Measurements from ENCODE around the gene FLG.

FLG gene

GRCh38 chr1:152325111-152325510 is at the start of gene FLG:
Gene FLG, minus strand, starts transcription at chr1:152325239. Its CDS starts 9,783 bp downstream, at chr1:152315456.
- Histone ChIP-seq H3K27ac (ENCODE audit: low read depth, low read length) (no peak within 1 kb of the TSS), H3K27me3 (ENCODE audit: control insufficient read depth, insufficient read depth, low read length) (no peaks in the 10 kb centered on the region), H3K4me3 (ENCODE audit: low read length) (no peak within 1 kb of the TSS)

GRCh38 chr1:152374451-152374850 is 49.4 kb upstream of the FLG start:
- H3K4me1 ChIP-seq (ENCODE audit: control insufficient read depth, insufficient read depth, low read length), result no peaks in the 10 kb centered on the region
- no peak overlapping the region for H3K4me3 ChIP-seq (ENCODE audit: low read length)
- H3K27me3 ChIP-seq (ENCODE audit: control insufficient read depth, insufficient read depth, low read length), result no peaks in the 10 kb centered on the region
- no peak overlapping the region for H3K27ac ChIP-seq (ENCODE audit: low read depth, low read length)
- no peak overlapping the region for H3K9ac ChIP-seq (ENCODE audit: low read length)
- no peaks in the 10 kb centered on the region for H3K36me3 ChIP-seq (ENCODE audit: control insufficient read depth, insufficient read depth, low read length)

More at GRCh38 chr1:152325111-152325510, at the start of gene FLG:
- no peak within 1 kb of the TSS for H3K9ac ChIP-seq (ENCODE audit: low read length)
- H3K4me1 ChIP-seq (ENCODE audit: control insufficient read depth, insufficient read depth, low read length), result no peaks in the 10 kb centered on the region
- no peaks in the 10 kb centered on the region for H3K36me3 ChIP-seq (ENCODE audit: control insufficient read depth, insufficient read depth, low read length)

GRCh38 chr1:152372672-152373071 is 47.6 kb upstream of the FLG start:
- Histone ChIP-seq H3K36me3 (ENCODE audit: control insufficient read depth, insufficient read depth, low read length) (no peaks in the 10 kb centered on the region), H3K27ac (ENCODE audit: low read depth, low read length) (no peak overlapping the region), H3K4me1 (ENCODE audit: control insufficient read depth, insufficient read depth, low read length) (no peaks in the 10 kb centered on the region), H3K27me3 (ENCODE audit: control insufficient read depth, insufficient read depth, low read length) (no peaks in the 10 kb centered on the region), H3K9ac (ENCODE audit: low read length) (no peak overlapping the region), H3K4me3 (ENCODE audit: low read length) (no peak overlapping the region)

GRCh38 chr1:152367436-152367835 is 42.4 kb upstream of the FLG start:
- Histone ChIP-seq H3K4me1 (ENCODE audit: control insufficient read depth, insufficient read depth, low read length) (no peaks in the 10 kb centered on the region), H3K36me3 (ENCODE audit: control insufficient read depth, insufficient read depth, low read length) (no peaks in the 10 kb centered on the region), H3K27me3 (ENCODE audit: control insufficient read depth, insufficient read depth, low read length) (no peaks in the 10 kb centered on the region), H3K9ac (ENCODE audit: low read length) (no peak overlapping the region), H3K4me3 (ENCODE audit: low read length) (no peak overlapping the region), H3K27ac (ENCODE audit: low read depth, low read length) (no peak overlapping the region)

GRCh38 chr1:152359906-152360305 is 34.9 kb upstream of the FLG start, which contains the start of gene FLG2:
Gene FLG2, minus strand, starts transcription at chr1:152360006. Its CDS starts 1,122 bp downstream, at chr1:152358884.
- no peak within 1 kb of the TSS for H3K27ac ChIP-seq (ENCODE audit: low read depth, low read length)
- H3K9ac ChIP-seq (ENCODE audit: low read length), result no peak within 1 kb of the TSS
- H3K4me1 ChIP-seq (ENCODE audit: control insufficient read depth, insufficient read depth, low read length), result no peaks in the 10 kb centered on the region
- no peak within 1 kb of the TSS for H3K4me3 ChIP-seq (ENCODE audit: low read length)
- H3K36me3 ChIP-seq (ENCODE audit: control insufficient read depth, insufficient read depth, low read length), result no peaks in the 10 kb centered on the region
- no peaks in the 10 kb centered on the region for H3K27me3 ChIP-seq (ENCODE audit: control insufficient read depth, insufficient read depth, low read length)

- Histone ChIP-seq H3K4me3 (ENCODE audit: low read length) (no peak overlapping the region), H3K27ac (ENCODE audit: low read depth, low read length) (no peak overlapping the region), H3K36me3 (ENCODE audit: control insufficient read depth, insufficient read depth, low read length) (no peaks in the 10 kb centered on the region), H3K27me3 (ENCODE audit: control insufficient read depth, insufficient read depth, low read length) (no peaks in the 10 kb centered on the region), H3K4me1 (ENCODE audit: control insufficient read depth, insufficient read depth, low read length) (no peaks in the 10 kb centered on the region), H3K9ac (ENCODE audit: low read length) (no peak overlapping the region)
Observed at GRCh38 chr1:152356736-152357135, 31.7 kb upstream of the FLG start.

GRCh38 chr1:152349611-152350010 is 24.6 kb upstream of the FLG start:
- Histone ChIP-seq H3K9ac (ENCODE audit: low read length) (no peak overlapping the region), H3K27ac (ENCODE audit: low read depth, low read length) (no peak overlapping the region), H3K27me3 (ENCODE audit: control insufficient read depth, insufficient read depth, low read length) (no peaks in the 10 kb centered on the region), H3K4me1 (ENCODE audit: control insufficient read depth, insufficient read depth, low read length) (no peaks in the 10 kb centered on the region), H3K4me3 (ENCODE audit: low read length) (no peak overlapping the region), H3K36me3 (ENCODE audit: control insufficient read depth, insufficient read depth, low read length) (no peaks in the 10 kb centered on the region)

GRCh38 chr1:152348447-152348846 is 23.4 kb upstream of the FLG start:
- no peaks in the 10 kb centered on the region for H3K27me3 ChIP-seq (ENCODE audit: control insufficient read depth, insufficient read depth, low read length)
- H3K36me3 ChIP-seq (ENCODE audit: control insufficient read depth, insufficient read depth, low read length), result no peaks in the 10 kb centered on the region
- H3K27ac ChIP-seq (ENCODE audit: low read depth, low read length), result no peak overlapping the region
- H3K4me3 ChIP-seq (ENCODE audit: low read length), result no peak overlapping the region
- no peak overlapping the region for H3K9ac ChIP-seq (ENCODE audit: low read length)
- no peaks in the 10 kb centered on the region for H3K4me1 ChIP-seq (ENCODE audit: control insufficient read depth, insufficient read depth, low read length)

GRCh38 chr1:152347116-152347728 is 22.2 kb upstream of the FLG start:
- no peak overlapping the region for H3K4me3 ChIP-seq (ENCODE audit: low read length)
- no peaks in the 10 kb centered on the region for H3K4me1 ChIP-seq (ENCODE audit: control insufficient read depth, insufficient read depth, low read length)
- no peak overlapping the region for H3K27ac ChIP-seq (ENCODE audit: low read depth, low read length)
- H3K27me3 ChIP-seq (ENCODE audit: control insufficient read depth, insufficient read depth, low read length), result no peaks in the 10 kb centered on the region
- no peak overlapping the region for H3K9ac ChIP-seq (ENCODE audit: low read length)
- H3K36me3 ChIP-seq (ENCODE audit: control insufficient read depth, insufficient read depth, low read length), result no peaks in the 10 kb centered on the region

- Histone ChIP-seq H3K27me3 (ENCODE audit: control insufficient read depth, insufficient read depth, low read length) (no peaks in the 10 kb centered on the region), H3K9ac (ENCODE audit: low read length) (no peak overlapping the region), H3K4me3 (ENCODE audit: low read length) (no peak overlapping the region), H3K27ac (ENCODE audit: low read depth, low read length) (no peak overlapping the region), H3K4me1 (ENCODE audit: control insufficient read depth, insufficient read depth, low read length) (no peaks in the 10 kb centered on the region), H3K36me3 (ENCODE audit: control insufficient read depth, insufficient read depth, low read length) (no peaks in the 10 kb centered on the region)
Observed at GRCh38 chr1:152344438-152344837, 19.4 kb upstream of the FLG start.

GRCh38 chr1:152343006-152343405 is 18.0 kb upstream of the FLG start:
- Histone ChIP-seq H3K27me3 (ENCODE audit: control insufficient read depth, insufficient read depth, low read length) (no peaks in the 10 kb centered on the region), H3K27ac (ENCODE audit: low read depth, low read length) (no peak overlapping the region), H3K9ac (ENCODE audit: low read length) (no peak overlapping the region)

GRCh38 chr1:152335399-152335798 is 10.4 kb upstream of the FLG start:
- H3K4me1 ChIP-seq (ENCODE audit: control insufficient read depth, insufficient read depth, low read length), result no peaks in the 10 kb centered on the region

More at GRCh38 chr1:152343006-152343405, 18.0 kb upstream of the FLG start:
- Histone ChIP-seq H3K4me1 (ENCODE audit: control insufficient read depth, insufficient read depth, low read length) (no peaks in the 10 kb centered on the region), H3K36me3 (ENCODE audit: control insufficient read depth, insufficient read depth, low read length) (no peaks in the 10 kb centered on the region), H3K4me3 (ENCODE audit: low read length) (no peak overlapping the region)

GRCh38 chr1:152328801-152329391 is 3.9 kb upstream of the FLG start:
- Histone ChIP-seq H3K36me3 (ENCODE audit: control insufficient read depth, insufficient read depth, low read length) (no peaks in the 10 kb centered on the region), H3K9ac (ENCODE audit: low read length) (no peak overlapping the region), H3K4me1 (ENCODE audit: control insufficient read depth, insufficient read depth, low read length) (no peaks in the 10 kb centered on the region), H3K27me3 (ENCODE audit: control insufficient read depth, insufficient read depth, low read length) (no peaks in the 10 kb centered on the region), H3K4me3 (ENCODE audit: low read length) (no peak overlapping the region), H3K27ac (ENCODE audit: low read depth, low read length) (no peak overlapping the region)

More at GRCh38 chr1:152335399-152335798, 10.4 kb upstream of the FLG start:
- Histone ChIP-seq H3K9ac (ENCODE audit: low read length) (no peak overlapping the region), H3K36me3 (ENCODE audit: control insufficient read depth, insufficient read depth, low read length) (no peaks in the 10 kb centered on the region), H3K4me3 (ENCODE audit: low read length) (no peak overlapping the region), H3K27ac (ENCODE audit: low read depth, low read length) (no peak overlapping the region), H3K27me3 (ENCODE audit: control insufficient read depth, insufficient read depth, low read length) (no peaks in the 10 kb centered on the region)
